ENCODE data around the gene ZBTB12. TPM values are rescaled to one million over a fixed set of nuclear protein-coding genes. Genes with fewer than 3 reads are reported as not detected.
"Not testable (repeated sequence)": the region's sequence is repeated elsewhere in the genome, so short reads cannot be mapped to it uniquely, and the experiment has no call there.

The ZBTB12 gene
- total RNA-seq, 1 experiment from 2014 or later = 11.7 TPM

DNA sequence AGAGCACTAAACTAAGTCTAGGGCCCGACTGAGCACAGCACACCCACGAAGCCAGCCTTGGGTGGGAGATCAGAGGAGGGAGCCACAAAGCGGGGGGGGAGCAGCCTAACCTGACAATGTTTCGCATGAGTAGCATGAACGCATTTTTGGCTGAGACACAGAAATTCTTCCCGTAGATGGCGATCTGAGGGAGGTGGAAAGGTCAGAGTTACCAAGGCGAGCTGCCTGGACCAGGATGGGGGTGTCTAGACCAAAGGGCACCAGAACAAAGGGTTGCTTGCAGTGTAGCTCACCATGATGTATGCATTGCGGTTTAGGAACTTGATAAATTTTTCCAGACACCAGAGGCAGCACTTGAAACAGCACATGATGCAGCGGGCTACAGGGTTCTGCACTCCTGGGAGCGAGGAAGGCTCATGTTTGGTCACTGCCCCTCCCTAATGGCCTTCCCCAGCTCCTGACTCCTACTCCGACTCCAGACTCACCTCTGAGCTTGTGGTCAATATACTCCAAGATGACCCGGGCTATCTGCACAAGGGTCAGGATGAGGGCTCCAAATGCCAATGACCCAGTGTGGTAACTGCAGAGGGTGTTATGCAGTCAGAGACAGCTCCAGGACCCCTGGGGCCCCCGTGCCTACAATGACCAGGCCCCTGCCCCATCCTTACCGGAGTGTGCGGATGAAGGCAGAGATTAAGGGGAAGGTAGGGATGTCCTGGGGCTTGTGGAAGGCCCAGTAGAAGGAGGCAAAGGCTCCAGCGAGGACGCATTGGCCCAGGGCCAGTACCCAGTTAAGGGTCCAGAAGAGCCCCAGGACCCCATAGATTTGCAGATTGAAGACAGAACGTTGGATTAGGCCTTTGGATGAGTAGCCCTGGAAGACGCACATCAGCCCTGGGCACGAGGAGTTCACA lies 36.4 kb downstream of the ZBTB12 start:
- Mint-ChIP-seq H3K9me3 (ENCODE audit: unreplicated experiment) (no peaks in the 10 kb centered on the region), H3K4me3 (ENCODE audit: unreplicated experiment) (no peak overlapping the region), H3K4me1 (ENCODE audit: low read depth, unreplicated experiment) (peaks cover 24% of the 10 kb centered on the region), H3K27ac (ENCODE audit: unreplicated experiment) (peak overlapping the region; percentile 53), H3K27me3 (ENCODE audit: insufficient read depth, unreplicated experiment) (no peaks in the 10 kb centered on the region), H3K36me3 (ENCODE audit: insufficient read depth, unreplicated experiment) (peaks cover 36% of the 10 kb centered on the region)
- no TSS peak for BruUV-seq (replicated peaks)
- Histone ChIP-seq H3K9me3 (no peaks in the 10 kb centered on the region), H3K4me1 (peaks cover 14% of the 10 kb centered on the region), H3K36me3 (ENCODE audit: control insufficient read depth, insufficient read depth, low read length) (peaks cover 3% of the 10 kb centered on the region), H3K4me3 (ENCODE audit: low read depth, low read length) (no peak overlapping the region), H3K27me3 (replicated peaks; ENCODE audit: control insufficient read depth, insufficient read depth, low read length) (no peaks in the 10 kb centered on the region)
- ChIA-PET POLR2A (interaction anchor here (1.4 kb wide), 1 partner anchor 38 kb away, joined by 4 read pairs; the partner anchor contains the start of gene HSPA1B), CTCF (interaction anchor here (0.6 to 1.1 kb wide), 3 partner anchors 32 to 86 kb away, joined by 3 to 4 read pairs (median 3); partner anchors contain the start of gene EHMT2)
- TF ChIP-seq, protein P1, sequence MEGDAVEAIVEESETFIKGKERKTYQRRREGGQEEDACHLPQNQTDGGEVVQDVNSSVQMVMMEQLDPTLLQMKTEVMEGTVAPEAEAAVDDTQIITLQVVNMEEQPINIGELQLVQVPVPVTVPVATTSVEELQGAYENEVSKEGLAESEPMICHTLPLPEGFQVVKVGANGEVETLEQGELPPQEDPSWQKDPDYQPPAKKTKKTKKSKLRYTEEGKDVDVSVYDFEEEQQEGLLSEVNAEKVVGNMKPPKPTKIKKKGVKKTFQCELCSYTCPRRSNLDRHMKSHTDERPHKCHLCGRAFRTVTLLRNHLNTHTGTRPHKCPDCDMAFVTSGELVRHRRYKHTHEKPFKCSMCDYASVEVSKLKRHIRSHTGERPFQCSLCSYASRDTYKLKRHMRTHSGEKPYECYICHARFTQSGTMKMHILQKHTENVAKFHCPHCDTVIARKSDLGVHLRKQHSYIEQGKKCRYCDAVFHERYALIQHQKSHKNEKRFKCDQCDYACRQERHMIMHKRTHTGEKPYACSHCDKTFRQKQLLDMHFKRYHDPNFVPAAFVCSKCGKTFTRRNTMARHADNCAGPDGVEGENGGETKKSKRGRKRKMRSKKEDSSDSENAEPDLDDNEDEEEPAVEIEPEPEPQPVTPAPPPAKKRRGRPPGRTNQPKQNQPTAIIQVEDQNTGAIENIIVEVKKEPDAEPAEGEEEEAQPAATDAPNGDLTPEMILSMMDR (IDR thresholded peaks at IDR 0.05; ENCODE audit: insufficient read depth in 1 of 2, low read depth in 1 of 2, low read length in 1 of 2, severe bottlenecking in 1 of 2, unreplicated experiment in 1 of 2) = no peak
- DNase-seq = peak; percentile 35 to 60
- intact Hi-C loops (cut with micrococcal nuclease; ENCODE audit: unreplicated experiment) = no loop called here

DNA sequence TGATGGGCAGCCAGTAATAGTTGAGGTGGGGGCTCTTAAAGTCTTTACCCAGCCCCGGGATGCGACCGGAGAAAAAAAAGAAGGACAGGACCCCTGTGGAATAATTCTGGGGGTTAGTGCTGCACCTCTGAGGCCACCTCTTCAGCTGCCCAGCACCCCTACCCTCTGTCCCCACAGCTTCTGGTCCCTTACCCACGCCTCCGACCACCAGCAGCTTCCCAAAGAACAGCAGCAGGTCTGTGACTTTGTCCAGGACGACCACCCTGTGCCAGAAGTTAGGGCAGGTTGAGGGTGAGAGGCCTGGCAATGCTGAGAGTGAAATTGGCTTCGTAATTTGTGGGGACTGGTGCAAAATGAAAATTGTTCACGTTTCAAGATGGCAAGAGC lies 37.1 kb downstream of the ZBTB12 start:
- no TSS peak for BruUV-seq (replicated peaks)
- ChIA-PET CTCF (interaction anchor here (1.5 kb wide), 1 partner anchor 58 kb away, joined by 3 read pairs; the partner anchor contains the start of gene LSM2), POLR2A (interaction anchor here (3.3 kb wide), 1 partner anchor 38 kb away, joined by 40 read pairs; the partner anchor contains the start of gene HSPA1B)
- intact Hi-C loops (cut with micrococcal nuclease; ENCODE audit: unreplicated experiment) = loop anchor here (1.0 kb wide), 1 partner anchor 126 kb away; no protein-coding TSS in a partner anchor
- H3K27me3 Mint-ChIP-seq (ENCODE audit: insufficient read depth, unreplicated experiment) = no peaks in the 10 kb centered on the region
- no peak for DNase-seq
- Histone ChIP-seq H3K4me1 (peaks cover 14% of the 10 kb centered on the region), H3K4me3 (ENCODE audit: low read depth, low read length) (no peak overlapping the region), H3K27me3 (replicated peaks; ENCODE audit: control insufficient read depth, insufficient read depth, low read length) (no peaks in the 10 kb centered on the region), H3K36me3 (ENCODE audit: control insufficient read depth, insufficient read depth, low read length) (peaks cover 7% of the 10 kb centered on the region), H3K9me3 (no peaks in the 10 kb centered on the region)
- H3K4me1 Mint-ChIP-seq (ENCODE audit: low read depth, unreplicated experiment) = peaks cover 24% of the 10 kb centered on the region
- TF ChIP-seq, protein P1 (IDR thresholded peaks at IDR 0.05; ENCODE audit: insufficient read depth in 1 of 2, low read depth in 1 of 2, low read length in 1 of 2, severe bottlenecking in 1 of 2, unreplicated experiment in 1 of 2) = no peak
- peaks cover 42% of the 10 kb centered on the region for H3K36me3 Mint-ChIP-seq (ENCODE audit: insufficient read depth, unreplicated experiment)
- H3K9me3 Mint-ChIP-seq (ENCODE audit: unreplicated experiment) = no peaks in the 10 kb centered on the region
- H3K4me3 Mint-ChIP-seq (ENCODE audit: unreplicated experiment) = no peak overlapping the region
- no peak overlapping the region for H3K27ac Mint-ChIP-seq (ENCODE audit: unreplicated experiment)

DNA sequence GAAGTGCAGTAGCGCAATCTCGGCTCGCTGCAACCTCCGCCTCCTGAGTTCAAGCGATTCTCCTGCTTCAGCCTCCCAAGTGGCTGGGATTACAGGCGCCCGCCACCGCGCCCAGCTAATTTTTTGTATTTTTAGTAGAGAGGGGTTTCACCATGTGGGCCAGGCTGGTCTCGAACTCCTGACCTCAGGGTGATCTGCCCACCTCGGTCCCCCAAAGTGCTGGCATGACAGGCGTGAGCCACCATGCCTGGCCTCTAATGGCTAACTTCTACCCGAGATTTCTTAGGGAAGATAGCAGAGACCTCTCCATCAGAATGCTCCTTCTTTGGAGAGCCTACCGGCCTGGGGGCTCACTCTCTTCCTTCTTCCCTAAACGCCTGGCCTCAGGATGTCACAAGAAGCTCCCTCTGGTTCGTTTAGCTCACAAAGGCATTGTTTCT lies 37.7 kb downstream of the ZBTB12 start:
- peak overlapping the region; percentile 56 for H3K4me3 ChIP-seq (ENCODE audit: low read depth, low read length)
- not testable (repeated sequence) for H3K27me3 Mint-ChIP-seq (ENCODE audit: insufficient read depth, unreplicated experiment); H3K9me3 ChIP-seq; H3K27me3 ChIP-seq (replicated peaks; ENCODE audit: control insufficient read depth, insufficient read depth, low read length); H3K9me3 Mint-ChIP-seq (ENCODE audit: unreplicated experiment); H3K36me3 ChIP-seq (ENCODE audit: control insufficient read depth, insufficient read depth, low read length); BruUV-seq (replicated peaks); DNase-seq
- peaks cover 14% of the 10 kb centered on the region for H3K4me1 ChIP-seq
- intact Hi-C loops (cut with micrococcal nuclease; ENCODE audit: unreplicated experiment) = loop anchor here (1.0 kb wide), 1 partner anchor 125 kb away; no protein-coding TSS in a partner anchor
- H3K4me1 Mint-ChIP-seq (ENCODE audit: low read depth, unreplicated experiment) = peaks cover 24% of the 10 kb centered on the region
- peak overlapping the region; percentile 100 for H3K4me3 Mint-ChIP-seq (ENCODE audit: unreplicated experiment)
- ChIA-PET CTCF (interaction anchor here (0.6 to 1.8 kb wide), 6 partner anchors 34 to 183 kb away, joined by 3 to 10 read pairs (median 3); partner anchors contain the start of genes LSM2, LY6G5C and VARS1), POLR2A (interaction anchor here (0.6 to 3.3 kb wide), 6 partner anchors 16 to 1145 kb away, joined by 3 to 40 read pairs (median 4); partner anchors contain the start of gene HSPA1B)
- H3K36me3 Mint-ChIP-seq (ENCODE audit: insufficient read depth, unreplicated experiment) = peaks cover 48% of the 10 kb centered on the region
- H3K27ac Mint-ChIP-seq (ENCODE audit: unreplicated experiment) = peak overlapping the region; percentile 100
